ENCODE measurements around the gene APOBEC3A.

- no peak for TF ChIP-seq EZH2 (IDR thresholded peaks at IDR 0.05; ENCODE audit: borderline replicate concordance, low read length)
- TF ChIP-seq CTCF (IDR thresholded peaks at IDR 0.05; ENCODE audit: low read length), result no peak
Observed at GRCh38 chr22:38966380-38966702, 8.9 kb downstream of the APOBEC3A start.

Data from OCI-LY1 (cell line).